Prostate gland (tissue), 2 donors: ENCODE measurements around the gene DENND2A.

Experiments used
- CTCF ChIP-seq, 4 experiments: fragments of 200-600 bp in 2 of 4; fragments of 450-650 bp in 2 of 4; sonication (generic) in 2 of 4; IDR thresholded peaks; 1 replicate in 3 of 4; 2 replicates in 1 of 4; pipeline ENCODE4 v1.5.1; 2016 to 2019; ENCODE audit warnings: antibody characterized with exemption in 4 of 4, mild to moderate bottlenecking in 2 of 4, moderate library complexity in 2 of 4
- POLR2A ChIP-seq: fragments of 450-650 bp; IDR thresholded peaks from one replicate; pipeline ENCODE4 v1.6.1; 2016; ENCODE audit warnings: antibody characterized with exemption, mild to moderate bottlenecking

DNA sequence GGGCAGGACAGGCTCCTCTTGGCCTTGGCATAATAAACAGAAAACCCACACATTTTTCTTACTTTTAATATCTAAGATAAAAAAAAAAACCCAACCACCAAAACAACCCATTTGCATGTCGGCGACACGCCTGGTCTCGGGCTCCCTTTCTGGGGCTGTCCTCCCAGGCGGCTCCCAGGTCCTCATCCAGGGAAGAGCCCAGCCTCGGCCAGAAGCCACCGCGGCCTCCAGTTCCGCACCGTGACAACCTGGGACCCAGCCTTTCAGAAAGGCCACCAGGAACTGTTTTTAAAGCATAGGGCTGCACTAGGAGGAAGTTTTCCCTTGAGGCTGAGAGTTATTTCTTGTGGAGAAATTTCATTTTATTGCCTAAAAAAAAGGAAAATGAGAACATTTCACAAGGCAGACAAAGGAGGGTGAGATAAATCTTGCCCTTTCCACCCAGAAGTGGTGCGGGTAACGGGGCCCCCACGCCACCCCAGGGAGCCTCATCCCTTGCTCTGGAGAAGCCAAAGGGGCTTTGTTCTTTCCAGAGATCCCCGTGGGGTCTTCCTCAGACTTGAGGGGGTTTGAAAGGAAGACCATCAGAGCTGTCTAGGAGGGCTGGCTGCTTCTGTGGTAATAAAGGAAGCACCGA, 122.1 kb downstream of the DENND2A start:
- TF ChIP-seq CTCF (IDR thresholded peaks at IDR 0.05) (no peak), POLR2A (no peak)
